Activated T-cell treated with anti-CD3 and anti-CD28 coated beads for 48 hours (primary cell): ENCODE results near the gene PCNX4.

Experiments used
- DNase-seq: peaks from one replicate; pipeline ENCODE4 v3.0.0-alpha.2; 2020; ENCODE audit warnings: low read depth

PCNX4 gene

DNA sequence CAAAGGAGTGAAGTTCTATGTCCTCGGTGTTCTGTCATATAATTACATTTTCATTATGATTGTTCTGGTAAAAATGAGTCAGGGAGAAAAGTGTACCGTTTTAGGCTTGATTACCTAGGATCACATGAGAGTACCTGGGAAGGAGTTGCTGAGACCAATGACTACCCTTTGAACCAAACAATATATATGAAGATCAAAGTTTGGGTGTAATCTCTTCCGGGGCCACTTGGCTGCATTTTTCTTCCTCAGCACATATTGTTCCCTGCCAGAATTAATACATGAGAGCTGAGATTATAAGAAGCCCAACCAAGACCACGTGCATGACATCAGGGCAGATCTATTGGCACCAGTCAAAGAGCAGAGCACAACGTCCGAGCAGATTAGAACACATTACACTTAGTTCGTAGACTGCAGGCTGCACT, 114.5 kb downstream of the PCNX4 start:
- DNase-seq, result no peak

DNA sequence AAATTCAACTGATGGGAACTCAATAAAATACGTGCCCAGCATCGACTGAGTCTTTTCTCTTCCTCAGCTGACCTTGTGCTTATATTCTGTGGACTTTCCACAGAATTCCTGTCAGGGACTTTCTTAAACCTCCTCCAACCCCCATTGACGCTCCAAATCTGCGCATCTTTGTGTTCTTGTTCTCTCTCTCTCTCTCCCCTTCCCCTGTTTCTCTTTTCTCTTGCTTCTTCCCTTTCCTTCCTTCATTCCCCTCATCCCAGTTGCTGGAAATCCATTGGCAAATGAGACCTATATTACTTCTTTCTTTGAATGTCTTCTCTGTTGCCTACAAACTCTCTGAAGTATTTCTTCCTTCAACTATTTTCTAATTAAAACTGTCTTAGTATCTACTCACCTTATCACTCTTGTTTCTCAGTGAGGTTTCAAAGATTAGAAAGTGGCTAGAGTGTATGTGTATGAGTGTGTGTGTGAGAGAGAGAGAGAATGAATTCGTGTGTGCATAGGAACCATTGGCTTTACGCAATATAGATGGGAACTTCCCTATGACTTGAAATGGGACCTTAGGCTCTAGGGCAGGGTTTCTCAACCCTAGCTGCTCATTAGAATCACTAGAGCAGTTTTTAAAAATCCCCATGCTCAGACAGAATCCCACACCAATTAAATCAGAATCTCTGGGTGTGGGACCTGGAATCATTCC, 115.3 kb downstream of the PCNX4 start:
- DNase-seq, result no peak

DNA sequence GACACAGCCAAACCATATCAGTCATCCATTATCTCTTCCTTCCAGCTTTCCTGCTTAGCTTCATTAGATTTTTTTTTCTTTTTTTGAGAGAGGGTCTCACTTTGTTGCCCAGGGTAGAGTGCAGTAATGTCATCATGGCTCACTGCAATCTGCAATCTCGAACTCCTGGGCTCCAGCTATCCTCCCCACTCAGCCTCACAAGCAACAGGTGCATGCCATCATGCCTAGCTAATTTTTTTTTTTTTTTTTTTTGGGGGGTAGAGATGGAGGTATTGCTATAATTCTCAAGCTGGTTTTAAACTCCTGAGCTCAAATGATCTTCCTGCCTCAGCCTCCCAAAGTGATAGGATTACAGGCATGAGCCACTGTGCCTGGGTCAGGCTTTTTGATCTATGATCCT, 119.0 kb downstream of the PCNX4 start:
- DNase-seq, result no peak

DNA sequence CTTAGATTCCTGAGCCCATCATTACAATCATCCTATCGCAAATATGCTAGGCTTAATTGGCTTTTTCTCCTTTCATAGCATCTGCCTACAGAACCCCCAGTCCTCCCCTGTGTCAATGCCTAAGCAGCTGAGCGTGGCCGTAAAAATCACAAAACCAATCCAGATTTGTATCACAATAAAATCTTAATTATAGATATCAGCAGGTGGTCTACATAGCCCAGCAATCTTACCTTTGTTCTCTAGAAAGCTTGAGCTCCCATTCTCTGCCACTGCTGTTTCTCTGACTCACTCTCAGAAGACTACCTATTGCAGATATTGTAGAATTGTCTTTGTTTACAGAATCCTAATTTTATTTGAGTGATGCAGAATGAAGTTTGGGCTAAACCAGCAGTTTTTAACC, 119.4 kb downstream of the PCNX4 start:
- DNase-seq, result no peak

DNA sequence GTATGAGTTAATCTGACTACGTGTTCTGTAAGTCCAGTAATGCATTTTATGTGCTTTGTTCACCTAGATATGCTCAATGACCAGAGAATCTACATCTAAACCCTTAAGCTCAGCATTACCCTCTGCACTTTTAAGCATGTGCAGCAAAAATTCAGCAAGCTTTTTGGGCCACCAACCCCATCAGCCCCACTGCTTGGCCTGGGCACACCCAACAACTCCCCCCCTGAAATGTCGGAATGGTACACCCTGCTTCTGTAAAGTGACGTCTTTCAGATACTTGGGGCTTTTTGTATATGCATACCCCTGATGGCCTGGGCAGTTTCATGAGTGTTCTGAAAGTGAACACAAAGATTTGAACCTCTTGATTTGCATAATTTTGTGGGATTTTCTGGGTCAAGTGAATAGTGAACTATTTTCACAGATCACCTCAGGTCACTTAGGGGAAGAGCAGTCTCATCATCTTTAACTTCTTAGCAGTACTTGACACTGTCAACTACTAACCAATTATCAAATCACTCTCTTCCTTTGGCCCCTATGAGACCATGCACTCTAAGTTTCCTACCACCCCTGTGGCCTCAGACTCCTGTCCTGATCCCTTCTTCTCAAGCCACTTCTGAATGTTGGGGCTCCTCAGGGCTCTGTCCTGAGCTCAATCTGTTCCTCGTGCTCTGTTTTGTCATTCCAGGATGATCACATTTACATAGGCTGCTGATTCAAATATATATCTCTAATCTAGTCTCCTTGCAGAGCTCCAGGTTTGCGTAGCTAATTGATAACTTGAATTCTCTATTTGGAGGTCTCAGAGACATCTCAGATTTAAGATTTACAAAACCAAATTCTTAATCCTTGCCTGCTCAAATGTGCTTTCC, 121.0 kb downstream of the PCNX4 start:
- DNase-seq, result no peak

DNA sequence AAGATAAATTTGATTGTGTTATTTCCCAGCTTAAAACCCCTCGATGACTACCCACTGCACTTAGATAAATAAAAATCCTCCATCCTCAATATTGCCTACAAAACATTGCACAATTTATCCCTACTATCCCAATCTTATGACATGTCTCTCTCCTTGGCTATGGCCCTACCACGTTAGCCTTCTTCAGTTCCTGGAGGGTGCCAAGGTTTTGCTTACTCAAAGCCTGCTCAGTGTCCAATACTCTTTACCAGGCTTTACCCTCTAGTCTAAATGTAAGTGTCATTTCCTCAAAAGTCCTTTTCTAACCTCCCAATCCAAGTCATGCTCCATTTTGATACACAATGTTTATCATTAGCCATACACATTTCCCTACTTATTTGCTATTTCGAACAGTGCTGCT, 122.3 kb downstream of the PCNX4 start:
- no peak for DNase-seq

DNA sequence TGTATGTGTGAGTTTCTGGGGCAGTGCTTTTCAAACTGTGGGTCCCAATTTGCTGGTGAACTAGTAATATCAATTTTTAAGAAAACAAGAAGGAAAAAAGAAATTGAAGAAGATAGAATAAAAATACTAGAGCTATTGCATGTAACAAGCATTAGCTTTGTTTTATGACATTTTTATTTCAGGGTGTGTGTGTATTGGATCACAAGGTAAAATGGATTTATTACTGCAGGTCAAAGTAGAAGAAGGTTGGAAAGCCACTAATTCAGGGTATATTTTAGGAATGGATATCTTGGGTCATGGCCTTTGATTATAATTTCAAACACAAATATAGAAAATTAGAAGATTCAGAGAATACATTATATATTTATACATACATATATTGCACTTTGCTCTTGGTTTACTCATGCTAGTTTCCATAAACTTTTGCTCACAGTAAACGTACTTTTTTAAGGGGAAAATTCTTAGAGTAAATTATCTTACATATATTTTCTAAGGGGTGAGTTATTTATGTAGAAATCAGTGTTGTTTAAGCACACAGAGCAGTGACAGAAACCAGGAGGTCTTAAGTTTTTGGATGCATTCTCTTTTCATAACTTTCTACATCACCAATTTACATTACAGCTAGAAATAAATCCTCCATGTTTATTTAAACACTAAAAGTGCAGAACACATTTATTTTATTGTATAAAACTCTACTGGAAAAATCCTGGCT, 122.8 kb downstream of the PCNX4 start:
- DNase-seq, result no peak

DNA sequence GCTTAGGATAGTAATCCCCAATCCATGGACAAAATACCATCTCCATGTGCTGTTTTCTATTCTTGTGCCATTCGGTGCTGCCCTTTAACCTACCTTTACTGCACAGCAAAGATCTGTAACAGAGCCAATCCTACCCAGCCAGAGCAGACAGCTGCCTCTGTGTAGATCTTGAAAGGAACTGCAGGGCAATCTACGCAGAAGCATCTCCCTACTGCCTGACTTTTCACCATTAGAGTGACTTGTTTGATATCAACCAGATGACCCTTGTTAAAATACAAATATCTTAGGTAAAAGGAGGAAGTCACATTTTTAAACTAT, 123.4 kb downstream of the PCNX4 start:
- no peak for DNase-seq

DNA sequence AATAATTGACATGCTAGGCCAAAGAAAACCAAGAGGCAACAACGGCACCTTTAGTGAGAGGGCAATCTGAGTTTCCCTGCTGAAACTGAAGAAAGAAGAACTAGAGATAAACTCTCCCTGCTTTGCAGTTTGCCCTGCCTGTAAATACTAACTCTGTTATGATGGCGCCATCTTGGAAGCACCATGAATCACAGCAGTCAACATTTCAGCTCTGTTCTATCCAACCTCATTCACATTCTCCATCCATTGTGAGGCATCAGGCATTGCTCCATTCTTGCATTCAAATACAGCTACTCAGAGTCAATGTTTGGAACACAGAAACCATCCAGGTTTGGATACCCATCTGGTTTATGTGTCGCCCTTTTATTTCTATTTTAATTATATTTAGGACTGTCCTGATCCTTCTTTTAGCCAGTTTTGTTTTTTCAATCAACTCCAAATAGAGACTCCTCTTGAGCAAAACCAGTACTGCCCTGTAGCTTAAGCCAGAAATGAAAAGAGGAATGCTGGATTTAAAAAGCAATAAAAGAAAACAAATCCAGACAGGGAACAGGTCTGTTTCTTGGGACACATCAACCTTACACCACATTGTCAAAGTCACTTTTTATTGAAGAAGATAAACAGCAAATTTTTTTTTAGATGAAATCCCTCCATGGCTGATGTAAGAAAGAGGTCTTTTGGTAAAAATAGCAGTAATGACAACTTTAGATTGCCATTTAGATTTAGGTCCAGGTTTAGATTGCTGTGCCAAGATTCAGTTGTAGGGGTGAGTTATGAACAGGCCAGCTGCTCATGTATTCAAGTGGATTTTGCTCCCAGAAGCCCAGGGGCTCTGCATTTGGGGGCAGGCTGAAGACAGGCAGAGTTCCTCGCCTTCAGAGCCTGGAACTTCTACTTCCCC, 124.0 kb downstream of the PCNX4 start:
- DNase-seq, result no peak

DNA sequence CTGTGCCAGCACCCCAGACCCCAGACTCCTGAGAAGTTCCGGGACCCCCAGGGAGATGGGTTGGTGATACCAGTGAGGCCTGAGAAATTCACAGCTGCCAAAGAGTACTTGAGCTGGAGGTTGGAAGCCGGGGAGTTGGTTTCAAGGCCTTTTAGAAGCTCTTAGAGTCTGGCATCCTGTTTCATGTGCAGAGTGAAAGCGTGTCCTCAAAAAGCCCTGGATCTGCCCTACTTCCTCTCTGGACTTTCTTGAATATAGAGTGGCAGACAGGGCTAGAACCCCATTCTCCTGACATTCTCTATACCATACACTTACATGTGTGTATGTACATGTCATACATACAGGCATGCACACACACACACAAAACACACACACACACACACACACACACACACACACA, 126.0 kb downstream of the PCNX4 start:
- no peak for DNase-seq
